GM21528 (cell line): ENCODE data around the gene FOXA3.

Source experiments
- ATAC-seq: cut with Tn5 transposase; IDR thresholded peaks from one replicate; pipeline ENCODE4 v1.9.1; 2021; ENCODE audit warnings: mild to moderate bottlenecking, moderate library complexity; ENCODE audit not compliant: unreplicated experiment, low FRiP score

The FOXA3 gene

GRCh38 chr19:45872095-45872919 lies 8.2 kb downstream of the FOXA3 start:
- ATAC-seq = no peak

DNA sequence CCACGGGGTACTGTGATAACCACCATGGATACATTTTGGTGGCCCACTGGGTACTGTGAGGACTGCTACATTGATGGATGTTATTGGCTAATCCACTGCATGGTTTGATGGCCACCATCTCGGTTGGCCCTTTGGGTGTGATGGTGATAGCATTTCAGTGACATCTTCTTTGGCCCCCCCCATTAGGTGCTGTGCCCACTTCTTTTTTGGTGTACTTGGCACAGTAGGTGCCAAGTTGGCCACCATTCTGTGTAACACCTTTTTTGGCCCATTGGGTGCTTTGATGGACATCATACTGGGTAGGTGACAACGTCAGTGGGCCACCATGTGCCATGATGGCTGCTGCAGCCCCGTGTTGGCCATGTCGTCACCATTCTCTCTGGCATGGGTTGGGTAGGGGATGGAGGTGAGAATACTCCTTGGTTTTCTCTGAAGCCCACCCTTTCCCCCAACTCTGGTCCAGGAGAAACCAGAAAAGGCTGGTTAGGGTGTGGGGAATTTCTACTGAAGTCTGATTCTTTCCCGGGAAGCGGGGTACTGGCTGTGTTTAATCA lies 9.2 kb downstream of the FOXA3 start:
- no peak for ATAC-seq

GRCh38 chr19:45874620-45874966 lies 10.5 kb downstream of the FOXA3 start:
- ATAC-seq = no peak

- no peak for ATAC-seq
Observed at GRCh38 chr19:45876161-45876410, 12.0 kb downstream of the FOXA3 start.

DNA sequence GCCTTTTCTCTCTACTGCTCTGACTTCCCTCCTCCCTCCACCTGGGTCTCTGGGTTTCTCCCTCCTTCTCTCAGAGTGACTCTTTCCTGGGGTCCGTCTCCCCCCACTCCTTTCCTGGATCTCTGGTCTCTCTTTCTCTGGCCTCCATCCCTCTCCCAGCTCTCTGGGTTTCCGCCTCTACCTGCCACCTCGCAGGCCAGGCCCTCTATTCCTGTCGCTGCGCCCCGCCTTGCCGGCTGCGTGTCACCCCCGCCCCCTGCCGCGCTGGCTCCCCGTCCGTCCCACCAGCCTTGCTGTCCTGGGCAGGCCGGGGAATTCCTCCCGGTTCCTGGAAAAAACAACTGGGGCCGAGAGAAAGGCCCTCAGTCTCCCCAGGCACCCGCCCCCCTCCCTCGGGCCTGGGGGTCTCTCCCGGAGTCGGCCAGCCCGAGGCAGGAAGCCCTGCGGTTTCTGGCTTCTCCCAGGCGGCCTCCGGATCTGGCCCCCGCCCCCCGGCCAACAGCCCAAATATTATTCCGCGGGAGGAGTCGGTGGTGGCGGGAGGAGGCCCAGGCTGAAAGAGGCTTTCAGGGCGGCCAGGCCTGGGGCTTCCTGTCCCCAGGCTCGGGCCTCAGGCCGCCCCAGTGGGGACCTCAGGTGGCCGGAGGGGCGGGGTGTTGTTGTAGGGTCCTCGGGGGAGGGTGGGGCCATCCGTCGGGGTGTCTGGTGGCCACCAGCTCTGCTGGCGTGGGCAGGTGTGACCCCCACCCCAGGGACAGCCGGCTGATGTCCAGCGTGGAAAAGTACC lies 12.5 kb downstream of the FOXA3 start:
- no peak for ATAC-seq

- no peak for ATAC-seq
Observed at GRCh38 chr19:45878043-45878794, 14.1 kb downstream of the FOXA3 start.

- ATAC-seq = no peak
Observed at GRCh38 chr19:45879055-45879454, 14.9 kb downstream of the FOXA3 start.

GRCh38 chr19:45879971-45880370 lies 15.8 kb downstream of the FOXA3 start:
- no peak for ATAC-seq

- ATAC-seq = no peak
Observed at GRCh38 chr19:45881082-45881908, 17.2 kb downstream of the FOXA3 start.

DNA sequence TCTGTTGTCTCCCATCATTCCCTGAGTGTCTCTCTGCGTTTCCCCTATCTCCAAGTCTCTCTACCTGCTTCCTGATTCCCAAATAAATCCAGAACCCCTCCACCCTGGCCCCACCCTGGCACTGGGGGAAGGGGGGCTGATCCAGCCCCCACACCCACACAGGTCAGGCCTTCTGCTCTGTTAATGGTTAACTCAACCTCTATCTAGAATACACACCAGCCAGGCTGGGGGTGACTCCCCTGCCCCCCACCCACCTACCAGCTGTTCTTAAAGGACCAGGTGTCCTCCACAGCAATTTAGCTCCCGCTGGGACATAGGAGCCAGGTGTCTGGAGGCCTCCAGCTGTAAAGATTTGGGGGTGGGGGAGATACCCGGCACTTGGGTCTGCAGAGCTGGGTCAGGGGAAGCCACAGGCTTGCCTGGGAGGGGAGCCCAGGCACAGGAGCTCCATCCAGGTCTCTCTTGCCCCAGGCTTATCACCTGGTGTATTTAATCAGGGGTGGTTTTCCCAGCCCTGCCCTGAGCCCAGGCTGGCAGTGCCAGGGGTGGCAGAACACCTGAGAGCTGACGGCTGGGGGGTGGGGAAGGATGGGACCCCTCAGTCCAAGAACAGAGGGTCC lies 17.9 kb downstream of the FOXA3 start:
- no peak for ATAC-seq

GRCh38 chr19:45882652-45883585 lies 18.8 kb downstream of the FOXA3 start:
- no peak for ATAC-seq

DNA sequence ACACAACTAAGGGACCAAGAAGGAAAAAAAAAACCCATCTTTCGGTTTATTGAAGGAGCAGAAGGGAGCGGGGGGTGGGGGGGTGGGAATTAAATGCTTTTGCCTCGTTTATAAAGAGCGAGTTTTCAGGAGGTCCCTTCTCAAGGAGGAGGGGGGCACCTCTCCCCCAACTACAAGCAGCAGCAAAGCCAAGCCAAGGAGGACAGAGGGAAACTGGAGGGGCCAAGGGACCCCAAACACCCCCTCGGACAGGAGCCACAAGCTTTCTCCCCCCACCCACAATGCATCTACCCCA lies 19.4 kb downstream of the FOXA3 start:
- no peak for ATAC-seq

DNA sequence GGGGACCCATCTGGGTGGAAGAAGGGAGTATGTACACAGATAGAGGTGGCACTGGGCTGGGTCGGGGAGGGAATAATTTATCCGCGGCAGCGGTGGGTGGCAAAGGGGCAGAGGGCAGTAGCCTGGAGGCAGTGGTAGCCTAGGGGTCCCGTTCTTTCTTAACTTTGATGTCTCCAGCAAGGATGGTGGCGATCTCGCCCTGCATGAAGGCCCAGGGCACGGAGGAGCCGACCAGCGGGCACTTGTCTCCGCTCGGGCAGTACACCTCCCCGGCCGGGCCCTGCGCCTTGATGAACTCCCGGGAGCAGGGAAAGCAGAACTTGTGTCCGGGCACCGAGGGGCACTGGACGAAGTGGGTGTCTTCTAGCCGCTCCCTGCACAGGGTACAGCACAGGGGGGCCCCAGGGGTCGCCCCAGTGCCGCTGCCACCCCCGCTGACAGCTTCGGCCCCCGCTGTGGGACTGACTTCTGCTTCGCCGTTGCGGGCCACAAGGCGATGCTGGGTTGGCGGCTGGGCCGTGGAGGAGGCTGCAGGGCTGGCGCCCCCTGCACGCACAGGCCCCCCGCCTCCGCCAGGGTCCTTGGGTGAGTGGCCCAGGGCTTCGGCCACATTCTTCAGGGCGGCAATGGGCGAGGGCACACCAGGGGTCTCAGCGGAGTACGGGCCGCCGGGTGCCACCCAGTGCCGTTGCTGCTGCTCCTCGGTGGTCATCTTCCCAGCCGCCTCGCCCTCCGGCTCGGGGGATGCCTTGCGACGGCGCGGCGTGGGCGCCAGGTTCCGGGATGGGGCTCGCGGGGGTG lies 20.0 kb downstream of the FOXA3 start:
- ATAC-seq = no peak

- peak; percentile 4 for ATAC-seq
Observed at GRCh38 chr19:45884682-45885555, 20.8 kb downstream of the FOXA3 start.

DNA sequence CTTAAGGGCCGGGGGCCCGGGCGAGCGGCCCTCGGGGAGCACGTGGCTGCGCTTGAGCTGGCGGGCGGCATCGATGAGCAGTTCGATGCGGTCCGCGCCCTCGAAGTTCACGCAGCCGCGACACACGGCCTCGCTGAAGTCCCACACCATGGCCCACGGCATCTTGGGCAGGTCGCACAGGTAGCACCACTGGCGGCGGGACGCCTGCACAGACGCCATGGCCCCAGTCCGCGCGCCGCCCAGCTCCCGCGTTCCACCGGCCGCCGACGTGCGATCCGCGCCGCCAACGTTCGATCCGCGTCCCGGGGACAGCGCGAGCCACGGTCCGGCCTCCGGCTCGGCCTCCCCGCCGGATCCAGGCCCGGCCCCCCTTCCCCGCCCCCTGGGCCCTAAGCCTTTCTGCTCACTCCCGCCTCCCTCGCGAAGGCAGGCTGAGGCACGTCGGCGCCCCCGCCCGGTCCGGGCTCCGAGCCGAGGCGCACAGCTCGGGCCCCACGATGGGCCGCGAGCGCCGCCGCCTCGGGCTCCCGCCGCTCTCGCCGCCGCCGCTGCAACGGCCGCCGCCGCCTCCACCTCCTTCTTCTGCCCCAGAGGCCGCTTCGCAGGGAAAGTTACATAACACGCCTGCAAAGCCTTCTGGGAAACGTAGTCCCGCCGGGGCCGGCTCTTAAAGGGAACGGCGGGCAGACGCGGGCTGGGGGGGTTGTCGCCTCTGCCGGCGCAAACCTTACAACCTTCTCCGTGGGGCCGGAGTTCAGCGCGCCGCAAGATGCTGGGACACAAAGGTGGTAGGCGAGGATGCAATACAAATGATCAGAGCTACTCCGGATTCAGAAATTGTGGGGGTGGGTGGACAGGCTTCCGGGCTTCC lies 21.7 kb downstream of the FOXA3 start, which contains the start of gene IRF2BP1:
TSS of gene IRF2BP1 (minus strand) at position 586 of the 871 bp plus-strand sequence. CDS start at position 219, 367 bp downstream.
- peak; percentile 59 for ATAC-seq
